GM12878 (cell line): ENCODE measurements around the gene HSF5.

Source experiments
- CHD1 ChIP-seq: IDR thresholded peaks from 2 replicates; pipeline ENCODE4 v1.6.1; 2012; ENCODE audit warnings: low read depth, low read length, improper control_type of control experiment
- DPF2 ChIP-seq: fragments of 450-650 bp; IDR thresholded peaks from 2 replicates; pipeline ENCODE4 v1.6.1; 2017; ENCODE audit warnings: mild to moderate bottlenecking
- EP300 ChIP-seq, 2 experiments: fragments of 150-350 bp in 1 of 2; IDR thresholded peaks; 2 replicates each; pipeline ENCODE4 v1.6.1; 2011 to 2012; ENCODE audit warnings: low read depth in 2 of 2, low read length in 2 of 2, borderline replicate concordance in 1 of 2, improper control_type of control experiment in 1 of 2, inconsistent platforms in 1 of 2; ENCODE audit not compliant: control insufficient read depth in 1 of 2
- TF ChIP-seq, protein P1 (sequence below), 3 experiments: IDR thresholded peaks in 2 of 3; conservative IDR thresholded peaks in 1 of 3; 2 replicates each; pipeline ENCODE4 v1.5.1; 2011; ENCODE audit warnings: low read depth in 3 of 3, low read length in 3 of 3, mild to moderate bottlenecking in 3 of 3, control low read depth in 2 of 3, moderate library complexity in 2 of 3, inconsistent platforms in 1 of 3, mixed read lengths in 1 of 3; ENCODE audit not compliant: control insufficient read depth in 2 of 3, insufficient read depth in 1 of 3; ENCODE audit errors: extremely low read depth in 1 of 3

DNA sequence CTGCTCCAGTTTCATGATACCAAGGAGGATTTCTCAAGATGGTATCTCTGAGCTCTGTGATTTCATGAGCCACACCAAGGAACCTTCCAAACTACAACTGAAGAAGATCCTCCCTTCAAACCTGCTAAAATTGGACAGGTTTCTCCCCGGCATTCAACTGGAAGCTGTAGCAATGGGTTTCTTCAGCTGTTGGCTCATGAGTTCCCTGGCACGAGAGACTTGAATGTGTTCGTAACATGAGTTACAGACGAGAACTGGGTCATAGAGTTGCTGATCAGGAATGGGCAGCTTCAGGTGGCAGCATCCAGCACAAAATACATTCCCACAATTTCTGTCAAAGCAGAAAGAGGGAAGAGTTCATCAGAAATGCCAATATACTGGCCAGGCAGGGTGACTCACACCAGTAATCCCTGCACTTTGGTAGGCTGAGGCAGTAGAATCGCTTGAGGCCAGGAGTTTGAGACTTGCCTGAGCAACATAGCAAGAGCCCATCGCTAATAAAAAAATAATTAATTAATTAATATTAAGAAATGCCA is 3.4 kb upstream of the HSF5 start:
- no peak for TF ChIP-seq DPF2
- TF ChIP-seq CHD1 = no peak
- no peak for TF ChIP-seq EP300 (IDR thresholded peaks at IDR 0.05; ENCODE audit: borderline replicate concordance in 1 of 2, control insufficient read depth in 1 of 2, low read depth in 2 of 2, low read length in 2 of 2)
- TF ChIP-seq, protein P1, sequence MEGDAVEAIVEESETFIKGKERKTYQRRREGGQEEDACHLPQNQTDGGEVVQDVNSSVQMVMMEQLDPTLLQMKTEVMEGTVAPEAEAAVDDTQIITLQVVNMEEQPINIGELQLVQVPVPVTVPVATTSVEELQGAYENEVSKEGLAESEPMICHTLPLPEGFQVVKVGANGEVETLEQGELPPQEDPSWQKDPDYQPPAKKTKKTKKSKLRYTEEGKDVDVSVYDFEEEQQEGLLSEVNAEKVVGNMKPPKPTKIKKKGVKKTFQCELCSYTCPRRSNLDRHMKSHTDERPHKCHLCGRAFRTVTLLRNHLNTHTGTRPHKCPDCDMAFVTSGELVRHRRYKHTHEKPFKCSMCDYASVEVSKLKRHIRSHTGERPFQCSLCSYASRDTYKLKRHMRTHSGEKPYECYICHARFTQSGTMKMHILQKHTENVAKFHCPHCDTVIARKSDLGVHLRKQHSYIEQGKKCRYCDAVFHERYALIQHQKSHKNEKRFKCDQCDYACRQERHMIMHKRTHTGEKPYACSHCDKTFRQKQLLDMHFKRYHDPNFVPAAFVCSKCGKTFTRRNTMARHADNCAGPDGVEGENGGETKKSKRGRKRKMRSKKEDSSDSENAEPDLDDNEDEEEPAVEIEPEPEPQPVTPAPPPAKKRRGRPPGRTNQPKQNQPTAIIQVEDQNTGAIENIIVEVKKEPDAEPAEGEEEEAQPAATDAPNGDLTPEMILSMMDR (IDR thresholded peaks at IDR 0.05 in 2 of 3, conservative IDR thresholded peaks at IDR 0.05 in 1 of 3; ENCODE audit: control insufficient read depth in 2 of 3, extremely low read depth in 1 of 3, insufficient read depth in 1 of 3, low read depth in 3 of 3, low read length in 3 of 3) = no peak
